ENCODE data around the gene TMEM131L.

TMEM131L gene

GRCh38 chr4:153514688-153515426 is 48.7 kb downstream of the TMEM131L start:
- peak; percentile 38 for DNase-seq (ENCODE audit: low read depth)
- no peak overlapping the region for H3K4me3 ChIP-seq (ENCODE audit: low read depth, low read length)
- no peak for TF ChIP-seq CTCF (conservative IDR thresholded peaks at IDR 0.05; ENCODE audit: low read depth, low read length)

GRCh38 chr4:153517159-153517558 is 51.0 kb downstream of the TMEM131L start:
- no peak for TF ChIP-seq CTCF (conservative IDR thresholded peaks at IDR 0.05; ENCODE audit: low read depth, low read length)
- no peak for DNase-seq (ENCODE audit: low read depth)
- no peak overlapping the region for H3K4me3 ChIP-seq (ENCODE audit: low read depth, low read length)

- no peak for DNase-seq (ENCODE audit: low read depth)
- H3K4me3 ChIP-seq (ENCODE audit: low read depth, low read length) = no peak overlapping the region
- peak; percentile 31 for TF ChIP-seq CTCF (conservative IDR thresholded peaks at IDR 0.05; ENCODE audit: low read depth, low read length)
Observed at GRCh38 chr4:153518001-153518400, 51.8 kb downstream of the TMEM131L start.

GRCh38 chr4:153518637-153519389 is 52.7 kb downstream of the TMEM131L start:
- H3K4me3 ChIP-seq (ENCODE audit: low read depth, low read length) = no peak overlapping the region
- no peak for TF ChIP-seq CTCF (conservative IDR thresholded peaks at IDR 0.05; ENCODE audit: low read depth, low read length)
- DNase-seq (ENCODE audit: low read depth) = peak; percentile 51

- no peak for TF ChIP-seq CTCF (conservative IDR thresholded peaks at IDR 0.05; ENCODE audit: low read depth, low read length)
- no peak for DNase-seq (ENCODE audit: low read depth)
- H3K4me3 ChIP-seq (ENCODE audit: low read depth, low read length) = no peak overlapping the region
Observed at GRCh38 chr4:153519687-153520086, 53.5 kb downstream of the TMEM131L start.

GRCh38 chr4:153520227-153520626 is 54.1 kb downstream of the TMEM131L start:
- H3K4me3 ChIP-seq (ENCODE audit: low read depth, low read length) = no peak overlapping the region
- no peak for DNase-seq (ENCODE audit: low read depth)
- TF ChIP-seq CTCF (conservative IDR thresholded peaks at IDR 0.05; ENCODE audit: low read depth, low read length) = no peak

All from choroid plexus epithelial cell (primary cell).